ENCODE measurements around the gene LLGL2. TPM values are rescaled to one million over a fixed set of nuclear protein-coding genes. Genes with fewer than 3 reads are reported as not detected.

Gene LLGL2

GRCh38 chr17:75623386-75623785 is 97.9 kb downstream of the LLGL2 start:
- Histone ChIP-seq H3K27ac (replicated peaks) (no peak overlapping the region), H3K27me3 (ENCODE audit: insufficient read depth, poor library complexity, severe bottlenecking) (no peaks in the 10 kb centered on the region), H3K4me3 (replicated peaks; ENCODE audit: insufficient read depth, low read length) (no peak overlapping the region)
- TF ChIP-seq POLR2AphosphoS5 (IDR thresholded peaks at IDR 0.05; ENCODE audit: low read depth) (no peak), SPI1 (IDR thresholded peaks at IDR 0.05; ENCODE audit: borderline replicate concordance, low read depth) (no peak), REST (IDR thresholded peaks at IDR 0.05; ENCODE audit: insufficient replicate concordance, low read depth) (no peak), GABPA (IDR thresholded peaks at IDR 0.05; ENCODE audit: low read depth) (no peak)
- DNase-seq (ENCODE audit: low read depth in 1 of 2, low spot score in 1 of 2) = no peak

- H3K4me3 ChIP-seq (replicated peaks; ENCODE audit: insufficient read depth, low read length) = no peak overlapping the region
- DNase-seq (ENCODE audit: low read depth in 1 of 2, low spot score in 1 of 2) = no peak
- H3K27ac ChIP-seq (replicated peaks) = no peak overlapping the region
- no peaks in the 10 kb centered on the region for H3K27me3 ChIP-seq (ENCODE audit: insufficient read depth, poor library complexity, severe bottlenecking)
- TF ChIP-seq REST (IDR thresholded peaks at IDR 0.05; ENCODE audit: insufficient replicate concordance, low read depth) (no peak), GABPA (IDR thresholded peaks at IDR 0.05; ENCODE audit: low read depth) (no peak), POLR2AphosphoS5 (IDR thresholded peaks at IDR 0.05; ENCODE audit: low read depth) (no peak), CTCF (IDR thresholded peaks at IDR 0.05; ENCODE audit: insufficient read depth, low read length) (no peak), SPI1 (IDR thresholded peaks at IDR 0.05; ENCODE audit: borderline replicate concordance, low read depth) (no peak)
These were observed 98.5 kb downstream of the LLGL2 start for GRCh38 chr17:75624021-75624420.

Small RNAs within 50 kb of the gene (microRNA-seq; reads per million reads assigned to microRNA genes)
- not detected for gene MIR6785
